ENCODE data around the gene RXFP1.
"Not testable (repeated sequence)": the region's sequence is repeated elsewhere in the genome, so short reads cannot be mapped to it uniquely, and the experiment has no call there.

Gene RXFP1

DNA sequence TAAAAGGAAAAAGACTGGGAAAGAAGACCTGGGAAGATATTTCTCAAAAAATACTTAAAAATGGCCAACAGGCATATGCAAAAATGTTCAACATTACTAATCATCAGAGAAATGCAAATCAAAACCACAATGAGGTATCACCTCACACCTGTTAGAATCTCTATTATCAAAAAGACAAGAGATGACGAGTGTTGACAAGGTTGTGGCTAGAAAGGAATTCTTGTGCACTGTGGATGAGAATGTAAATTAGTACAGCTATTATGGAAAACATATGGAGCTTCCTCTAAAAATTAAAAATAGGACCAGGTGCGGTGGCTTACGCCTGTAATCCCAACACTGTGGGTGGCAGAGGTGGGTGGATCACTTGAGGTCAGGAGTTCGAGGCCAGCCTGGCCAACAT, 100.0 kb downstream of the RXFP1 start:
- DNase-seq: no peak

DNA sequence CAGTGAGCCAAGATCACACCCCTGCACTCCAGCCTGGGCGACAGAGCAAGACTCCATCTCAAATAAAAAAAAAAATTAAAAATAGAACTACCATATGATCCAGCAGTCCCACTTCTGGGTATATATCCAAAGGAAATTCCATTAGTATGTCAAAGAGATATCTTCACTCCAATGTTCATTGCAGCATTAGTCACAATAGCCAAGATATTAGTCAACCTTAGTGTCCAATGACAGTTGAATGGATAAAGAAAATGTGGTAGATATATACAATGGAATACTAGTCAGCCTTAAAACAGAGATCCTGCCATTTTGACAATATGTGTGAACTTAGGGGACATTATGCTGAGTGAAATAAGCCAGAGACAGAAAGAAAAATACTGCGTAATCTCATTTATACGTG, 100.6 kb downstream of the RXFP1 start:
- DNase-seq: no peak

DNA sequence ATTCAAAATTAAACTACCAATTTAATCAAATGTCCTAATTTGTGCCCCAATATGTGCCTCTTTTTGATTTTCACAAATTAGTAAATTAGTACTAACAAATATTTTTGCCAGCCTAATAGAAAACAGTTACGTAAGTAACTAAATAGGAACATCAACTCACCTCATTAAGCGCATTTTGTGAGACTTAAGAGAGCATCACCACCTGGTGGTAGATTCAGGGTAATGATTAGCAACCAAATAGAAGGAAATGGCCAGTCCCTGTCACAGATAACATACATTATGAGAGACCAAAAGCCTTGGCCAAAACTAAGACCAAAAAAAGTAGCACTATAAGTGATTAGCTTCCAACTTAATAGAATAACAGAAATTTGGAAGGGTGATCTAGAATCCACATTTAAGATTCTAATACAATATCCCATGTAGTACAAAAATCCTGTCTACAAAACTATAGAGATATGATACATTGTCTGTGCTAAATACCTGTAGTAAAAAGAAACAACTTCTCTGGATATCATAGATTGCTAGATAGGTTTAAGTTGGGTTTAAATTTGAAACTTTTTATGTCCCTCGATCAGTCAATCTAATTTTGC, 103.3 kb downstream of the RXFP1 start:
- DNase-seq: peak; percentile 36

DNA sequence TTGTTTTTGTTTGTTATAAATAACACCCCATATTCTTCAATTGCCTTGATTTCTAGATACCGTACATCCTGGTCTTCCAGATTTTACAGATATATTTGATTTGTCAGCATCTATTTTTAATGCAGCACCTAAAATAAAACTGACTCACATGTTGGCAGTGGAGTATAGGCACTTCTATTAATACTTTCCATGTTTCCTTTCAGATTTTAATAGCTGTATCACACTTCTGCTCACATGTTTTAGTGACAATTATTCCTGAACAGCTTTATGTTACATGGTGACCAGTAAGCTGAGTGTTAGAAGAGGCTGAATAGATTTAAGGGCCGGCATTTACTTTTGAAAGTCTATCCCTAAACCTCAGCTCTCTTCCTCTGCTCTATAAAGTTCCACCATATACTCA, 103.9 kb downstream of the RXFP1 start:
- DNase-seq: no peak

DNA sequence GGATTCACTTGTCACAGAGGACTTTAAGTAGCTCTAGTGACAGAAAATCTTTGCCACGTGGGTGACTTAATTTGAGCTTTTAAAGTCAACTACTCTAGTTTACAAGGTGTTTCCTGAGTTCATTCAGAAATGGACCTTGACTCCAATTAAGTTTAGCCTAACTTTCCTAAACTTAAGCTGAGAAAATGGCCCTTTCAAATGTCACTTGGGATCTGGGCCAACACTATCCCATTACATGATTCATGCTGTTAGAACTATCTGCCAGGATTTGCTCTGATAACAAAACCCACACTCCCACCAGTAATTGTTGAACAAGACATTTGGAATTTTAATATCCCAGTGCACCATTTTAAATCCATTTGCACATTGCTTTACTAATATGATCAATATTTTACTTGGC, 109.2 kb downstream of the RXFP1 start:
- no peak for DNase-seq

DNA sequence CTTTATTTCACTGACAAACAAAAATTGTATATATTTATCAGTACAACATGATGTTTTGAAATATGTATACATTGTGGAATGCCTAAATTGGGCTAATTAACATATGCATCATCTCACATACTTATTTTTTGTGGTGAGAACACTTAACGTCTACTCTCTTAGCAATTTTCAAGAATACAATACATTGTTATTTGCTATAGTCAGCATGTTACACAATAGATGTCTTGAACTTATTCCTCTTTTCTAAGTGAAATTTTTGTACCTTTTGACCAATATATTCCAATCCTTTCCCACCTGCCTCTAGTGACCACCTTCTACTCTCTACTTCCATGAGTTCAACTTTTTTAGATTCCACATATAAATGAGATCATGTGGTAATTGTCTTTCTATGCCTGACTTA, 114.9 kb downstream of the RXFP1 start:
- no peak for DNase-seq

DNA sequence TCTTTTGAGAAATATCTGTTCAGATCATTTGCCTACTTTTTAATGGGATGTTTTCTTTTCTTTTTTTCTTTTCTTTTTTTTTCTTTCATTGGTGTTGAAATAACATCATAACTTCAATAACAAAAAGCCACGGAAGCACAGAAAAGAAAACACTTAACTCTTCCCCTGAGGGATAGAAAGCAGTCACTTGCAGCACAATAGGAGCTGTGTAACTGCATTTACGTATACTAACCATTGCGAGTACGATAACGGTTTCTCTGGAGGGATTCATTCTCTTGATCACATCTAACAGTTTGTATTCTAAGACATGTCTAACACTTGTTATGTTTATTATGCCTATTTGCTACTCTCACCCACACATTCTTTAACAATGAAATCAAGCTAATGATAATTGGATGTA, 122.7 kb downstream of the RXFP1 start:
- DNase-seq: no peak

DNA sequence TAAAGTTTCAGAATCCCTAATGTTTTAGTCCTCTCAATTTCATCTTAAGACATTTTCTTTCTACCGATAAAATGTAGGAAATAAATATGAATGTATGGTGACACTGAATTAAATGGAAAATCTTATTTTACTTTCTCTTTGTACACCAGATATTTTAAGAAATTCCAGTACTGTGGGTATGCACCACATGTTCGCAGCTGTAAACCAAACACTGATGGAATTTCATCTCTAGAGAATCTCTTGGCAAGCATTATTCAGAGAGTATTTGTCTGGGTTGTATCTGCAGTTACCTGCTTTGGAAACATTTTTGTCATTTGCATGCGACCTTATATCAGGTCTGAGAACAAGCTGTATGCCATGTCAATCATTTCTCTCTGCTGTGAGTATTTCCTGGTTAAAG, 123.1 kb downstream of the RXFP1 start:
- no peak for DNase-seq

DNA sequence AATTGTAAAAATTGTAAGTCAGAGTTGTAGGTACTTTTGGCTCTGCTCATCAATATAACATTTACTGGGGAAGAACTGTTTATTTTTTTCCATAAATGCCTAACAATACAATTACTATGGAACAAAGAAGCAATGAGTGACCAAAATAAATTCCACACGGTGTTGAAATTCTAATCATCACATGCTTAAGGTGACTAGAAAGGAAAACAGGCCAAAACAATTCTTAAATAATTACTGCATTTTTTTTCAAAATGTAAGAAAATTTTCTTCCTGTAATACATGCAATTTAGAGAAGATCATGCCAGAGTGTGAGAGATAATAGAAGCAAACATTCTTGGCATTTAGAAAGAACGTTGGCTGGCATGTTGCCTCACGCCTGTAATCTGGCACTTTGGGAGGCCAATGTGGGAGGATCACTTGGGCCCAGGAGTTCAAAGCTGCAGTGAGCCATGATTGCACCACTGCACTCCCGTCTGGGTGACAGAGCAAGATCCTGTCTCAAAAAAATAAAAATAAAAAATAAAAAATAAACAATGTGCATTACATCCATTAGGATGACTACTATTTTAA, 127.5 kb downstream of the RXFP1 start:
- no peak for DNase-seq

DNA sequence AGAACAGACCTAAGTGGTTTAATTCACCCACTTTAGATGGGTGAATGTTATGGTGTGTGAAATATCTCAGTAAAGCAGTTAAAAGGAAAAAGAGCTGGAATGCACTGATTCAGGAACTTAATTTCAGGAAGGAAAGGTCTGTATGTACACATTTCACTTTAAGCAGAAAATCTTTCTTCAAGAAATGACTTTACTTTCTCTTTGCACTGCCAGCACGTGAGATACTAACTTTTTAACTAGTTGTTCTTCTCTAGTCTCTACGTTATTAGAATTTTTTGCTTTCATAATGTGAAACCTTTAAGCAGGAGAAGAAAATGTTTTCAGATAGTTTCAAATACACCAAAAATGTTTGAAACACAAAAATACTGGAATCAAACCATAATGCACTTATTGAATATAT, 131.2 kb downstream of the RXFP1 start:
- DNase-seq: no peak

DNA sequence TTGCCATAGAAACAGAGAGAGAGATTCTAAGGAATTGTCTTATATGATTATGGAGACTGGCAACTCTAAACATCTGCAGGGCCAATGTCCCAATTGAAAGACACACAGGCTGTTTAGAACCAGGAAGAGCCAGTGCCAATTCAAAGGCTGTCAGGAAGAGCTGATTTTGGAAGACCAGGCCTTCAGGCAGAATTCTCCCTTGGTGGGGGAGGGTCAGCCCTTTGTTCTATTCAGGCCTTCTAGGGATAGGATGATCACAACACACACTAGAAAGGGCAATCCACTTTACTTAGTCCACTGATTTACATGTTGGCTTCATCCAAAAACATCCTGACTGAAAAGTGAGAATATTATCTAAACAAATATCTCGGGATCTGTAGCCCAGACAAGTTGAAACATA, 134.8 kb downstream of the RXFP1 start:
- no peak for DNase-seq

DNA sequence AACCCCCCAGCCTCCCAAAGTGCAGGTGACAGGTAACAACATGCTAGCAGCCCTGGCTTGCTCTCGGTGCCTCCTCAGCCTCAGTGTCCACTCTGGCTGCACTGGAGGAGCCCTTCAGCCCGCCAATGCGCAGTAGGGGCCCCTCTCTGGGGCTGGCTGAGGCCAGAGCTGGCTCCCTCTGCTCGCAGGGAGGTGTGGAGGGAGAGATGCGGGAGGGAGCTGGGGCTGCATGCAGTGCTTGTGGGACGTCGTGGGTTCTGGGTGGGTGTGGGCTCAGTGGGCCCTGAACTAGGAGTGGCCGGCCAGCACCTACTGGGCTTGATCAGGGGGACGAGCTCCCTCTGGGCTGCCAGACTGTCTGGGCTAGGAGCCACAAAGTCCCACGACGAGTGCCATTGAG, 135.6 kb downstream of the RXFP1 start:
- DNase-seq: no peak

DNA sequence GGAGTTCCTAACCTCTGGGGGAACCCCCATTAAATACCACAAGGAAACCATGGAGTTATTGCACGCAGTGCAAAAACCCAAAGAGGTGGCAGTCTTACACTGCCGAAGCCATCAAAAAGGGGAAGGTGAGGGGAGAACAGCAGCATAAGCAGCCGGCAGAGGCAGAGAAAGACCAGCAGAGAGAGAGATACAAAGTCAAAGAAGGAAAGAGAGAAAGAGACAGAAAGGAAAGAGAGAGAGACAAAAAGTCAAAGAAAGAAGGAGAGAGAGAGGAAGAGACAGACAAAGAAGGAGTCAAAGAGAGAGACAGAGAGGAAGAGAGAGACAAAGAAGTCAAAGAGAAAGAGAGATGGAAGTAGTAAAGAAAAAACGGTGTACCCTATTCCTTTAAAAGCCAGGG, 141.6 kb downstream of the RXFP1 start:
- DNase-seq: not testable (repeated sequence)

DNA sequence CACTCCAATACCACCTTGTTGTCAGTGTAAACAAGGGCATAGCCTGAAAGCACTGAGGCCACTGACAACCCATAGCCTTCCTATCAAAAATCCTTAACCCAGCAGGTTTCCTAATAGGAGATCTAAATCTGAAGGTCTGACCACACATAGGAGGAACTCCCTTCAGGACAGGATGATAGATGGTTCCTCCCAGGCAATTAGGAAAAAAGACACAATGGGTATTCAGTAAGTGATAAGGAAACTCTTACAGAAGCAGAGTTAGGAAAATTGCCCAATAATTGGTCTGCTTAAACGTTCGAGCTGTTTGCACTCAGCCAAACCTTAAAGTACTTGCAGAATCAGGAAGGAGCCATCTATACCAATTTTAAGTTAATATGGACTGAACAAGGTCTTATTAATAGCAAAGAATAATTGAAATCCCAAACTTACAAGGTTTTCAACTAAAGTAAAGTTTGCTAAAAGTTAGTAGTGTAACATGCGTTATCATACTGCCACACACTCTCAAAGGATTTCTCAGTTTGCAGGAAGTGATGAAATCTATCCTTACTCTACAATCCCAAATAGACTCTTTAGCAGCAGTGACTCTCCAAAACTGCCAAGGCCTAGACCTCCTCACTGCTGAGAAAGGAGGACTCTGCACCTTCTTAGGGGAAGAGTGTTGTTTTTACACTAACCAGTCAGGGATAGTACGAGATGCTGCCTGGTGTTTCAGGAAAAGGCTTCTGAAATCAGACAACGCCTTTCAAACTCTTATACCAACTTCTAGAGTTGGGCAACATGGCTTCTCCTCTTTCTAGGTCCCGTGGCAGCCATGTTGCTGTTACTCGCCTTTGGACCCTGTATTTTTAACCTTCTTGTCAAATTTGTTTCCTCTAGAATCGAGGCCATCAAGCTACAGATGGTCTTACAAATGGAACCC, 142.3 kb downstream of the RXFP1 start:
- not testable (repeated sequence) for DNase-seq

DNA sequence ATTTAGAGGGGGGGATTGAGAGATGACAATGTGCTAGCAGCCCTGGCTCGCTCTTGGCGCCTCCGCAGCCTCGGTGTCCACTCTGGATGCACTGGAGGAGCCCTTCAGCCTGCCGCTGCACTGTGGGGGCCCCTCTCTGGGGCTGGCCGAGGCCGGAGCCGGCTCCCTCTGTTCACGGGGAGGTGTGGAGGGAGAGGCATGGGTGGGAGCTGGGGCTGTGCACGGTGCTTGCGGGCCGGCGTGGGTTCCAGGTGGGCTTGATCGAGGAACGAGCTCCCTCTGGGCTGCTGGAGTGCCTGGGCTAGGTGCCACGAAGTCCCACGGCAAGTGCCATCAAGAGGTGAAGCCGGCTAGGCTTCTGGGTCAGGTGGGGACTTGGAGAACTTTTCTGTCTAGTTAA, 143.1 kb downstream of the RXFP1 start:
- no peak for DNase-seq

DNA sequence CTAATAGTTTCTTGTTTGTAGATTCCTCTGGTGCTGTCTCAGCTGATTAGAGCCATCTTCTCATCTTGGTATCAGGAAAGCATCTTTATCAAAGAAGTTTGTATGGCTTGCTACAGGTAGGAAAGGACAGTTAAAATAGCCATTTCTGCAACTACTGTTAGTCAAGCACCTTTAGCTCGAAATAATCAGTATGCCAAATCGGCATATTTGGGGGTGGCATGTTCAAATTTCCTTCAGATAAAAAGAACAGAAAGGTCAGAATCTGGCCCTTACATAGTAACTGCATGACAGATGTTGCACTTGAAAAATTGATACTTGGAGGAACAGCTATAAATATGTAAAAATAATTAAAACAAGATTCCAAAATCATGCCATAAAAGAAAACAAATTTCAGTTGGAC, 145.2 kb downstream of the RXFP1 start:
- DNase-seq: no peak

DNA sequence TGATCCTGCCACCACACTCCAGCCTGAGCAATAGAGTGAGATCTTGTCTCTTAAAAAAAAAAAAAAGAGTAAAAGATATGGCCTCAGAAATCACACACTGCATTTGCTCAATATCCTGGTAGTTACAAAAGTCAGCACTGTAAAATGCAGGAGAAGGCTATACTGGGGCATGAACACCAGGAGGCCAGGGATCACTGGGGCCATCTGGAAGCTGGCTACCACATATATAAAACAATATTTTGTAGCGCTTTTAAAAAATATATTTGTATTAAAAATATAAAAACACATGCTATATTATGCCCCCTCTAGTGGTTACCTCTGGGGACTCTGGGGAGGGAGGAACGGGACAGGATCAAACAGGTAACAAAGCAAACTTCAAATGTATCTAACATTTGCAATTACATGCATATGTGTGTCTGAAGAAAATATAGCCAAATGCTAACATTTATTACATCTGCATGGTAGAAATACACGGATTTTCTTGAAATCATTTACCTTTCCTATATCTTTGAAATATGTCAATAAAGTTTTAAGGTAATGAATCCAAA, 146.0 kb downstream of the RXFP1 start:
- peak; percentile 41 for DNase-seq

DNA sequence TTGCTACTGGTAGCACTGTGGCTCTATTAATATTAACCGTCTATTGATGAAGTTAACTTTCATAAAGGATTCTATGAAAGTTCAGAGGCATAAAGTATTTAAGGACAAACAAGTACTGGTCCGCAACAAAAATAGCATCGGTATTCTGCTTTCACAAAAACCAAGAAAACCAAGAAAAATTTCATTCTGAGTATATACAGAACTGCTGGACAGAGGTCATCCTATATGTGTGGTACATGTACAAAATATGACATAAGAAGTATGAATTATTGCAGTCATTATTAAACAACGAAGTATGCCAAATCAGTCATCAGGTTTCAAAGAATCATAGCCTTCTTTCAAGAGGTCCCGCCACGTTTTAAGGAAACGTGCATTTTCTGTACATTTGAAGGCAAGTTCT, 147.6 kb downstream of the RXFP1 start:
- no peak for DNase-seq

DNA sequence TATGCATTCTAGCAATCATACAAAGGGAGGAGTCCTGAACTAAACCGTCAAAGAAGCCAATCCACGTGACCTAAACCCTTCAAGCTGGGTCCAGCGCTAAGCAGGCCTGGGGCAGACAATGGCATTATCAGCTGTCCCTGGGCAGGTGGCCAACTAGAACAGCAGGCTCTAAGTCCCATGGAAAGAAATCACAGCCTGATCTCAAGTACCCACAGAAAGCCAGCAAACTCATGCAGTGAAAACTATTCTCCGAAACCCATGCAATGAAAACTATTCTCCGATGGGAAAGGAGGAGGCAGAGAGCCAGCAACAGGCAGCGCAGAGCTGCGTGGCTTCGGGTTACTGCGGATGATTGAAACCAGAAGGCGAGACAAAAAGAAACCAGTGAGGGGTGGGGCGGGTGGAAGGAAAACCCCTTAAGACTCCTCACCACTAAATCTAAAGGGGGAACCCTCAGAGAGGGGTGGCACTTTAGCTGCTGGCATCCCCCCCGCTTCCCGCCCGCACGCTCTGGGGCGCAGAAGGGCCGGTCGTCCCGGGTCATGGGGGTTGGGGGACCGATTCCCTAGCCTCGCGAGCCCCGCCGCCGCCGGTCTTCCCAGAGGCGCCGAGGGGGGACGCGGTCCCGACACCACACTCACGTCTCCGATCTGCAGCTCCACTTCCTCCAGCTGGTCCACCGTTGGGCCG, 149.4 kb downstream of the RXFP1 start:
- DNase-seq: peak; percentile 67

DNA sequence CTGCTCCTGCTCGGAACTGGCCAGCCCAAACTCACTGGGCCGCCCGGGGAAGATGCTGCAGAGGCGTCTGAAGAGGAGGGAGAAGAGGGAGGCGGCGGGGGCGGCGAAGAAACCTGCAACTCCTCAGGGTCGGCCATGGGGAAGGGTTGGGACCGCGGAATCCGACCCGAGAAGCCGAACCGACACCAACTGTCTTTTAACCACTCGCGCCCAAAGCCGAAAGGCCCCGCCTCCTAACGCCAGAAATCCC, 149.9 kb downstream of the RXFP1 start, which contains the start of gene C4orf46:
Gene C4orf46 (minus strand): TSS at position 223 of the 250 bp plus-strand sequence. CDS start 86 bp downstream, at position 137.
- DNase-seq: no peak

DNA sequence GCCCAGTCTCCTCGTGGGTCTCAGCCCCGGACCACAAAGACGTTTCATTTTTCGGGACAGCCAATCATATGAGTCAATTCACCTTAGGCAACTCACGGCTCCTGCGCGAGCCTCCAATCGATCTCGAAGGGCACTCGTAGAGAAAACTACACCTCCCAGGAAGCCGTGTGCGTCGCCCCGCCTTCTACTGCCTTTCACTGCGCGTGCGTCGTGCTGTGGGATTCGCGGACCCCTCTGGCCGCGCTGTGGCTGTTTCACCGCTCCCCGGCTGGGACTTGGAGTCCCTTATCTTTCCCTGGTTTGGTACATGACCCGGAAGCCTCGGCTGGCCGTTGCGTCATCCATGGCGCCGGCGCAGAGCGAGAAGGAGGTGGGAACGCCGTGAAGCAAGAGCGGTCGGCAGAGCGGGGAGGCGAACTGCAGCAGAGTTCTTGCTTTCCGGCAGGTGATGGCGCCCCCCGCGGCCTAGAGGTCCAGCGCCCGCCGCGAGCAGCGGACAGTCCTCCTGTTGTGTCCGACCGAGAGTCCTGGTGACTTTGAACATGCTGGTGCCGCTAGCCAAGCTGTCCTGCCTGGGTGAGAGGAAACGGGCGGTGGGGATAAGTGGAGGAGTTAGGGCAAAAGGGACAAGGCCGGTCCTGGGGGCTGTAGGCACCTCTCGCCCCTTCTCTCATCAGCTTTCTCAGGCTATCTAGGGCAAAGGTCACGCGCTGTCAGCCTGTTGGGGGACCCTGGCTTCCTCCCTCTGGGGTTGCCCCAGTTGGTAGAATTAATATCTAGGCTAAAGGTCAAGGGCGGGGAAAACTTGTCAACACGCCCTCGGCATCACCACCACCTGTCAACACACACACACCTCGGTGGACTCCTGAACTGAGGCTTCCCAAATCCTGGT, 150.5 kb downstream of the RXFP1 start, which contains the start of gene ETFDH:
Gene ETFDH (plus strand): TSS at position 382 of the 892 bp plus-strand sequence. CDS start 161 bp downstream, at position 543.
- DNase-seq: peak; percentile 99

DNA sequence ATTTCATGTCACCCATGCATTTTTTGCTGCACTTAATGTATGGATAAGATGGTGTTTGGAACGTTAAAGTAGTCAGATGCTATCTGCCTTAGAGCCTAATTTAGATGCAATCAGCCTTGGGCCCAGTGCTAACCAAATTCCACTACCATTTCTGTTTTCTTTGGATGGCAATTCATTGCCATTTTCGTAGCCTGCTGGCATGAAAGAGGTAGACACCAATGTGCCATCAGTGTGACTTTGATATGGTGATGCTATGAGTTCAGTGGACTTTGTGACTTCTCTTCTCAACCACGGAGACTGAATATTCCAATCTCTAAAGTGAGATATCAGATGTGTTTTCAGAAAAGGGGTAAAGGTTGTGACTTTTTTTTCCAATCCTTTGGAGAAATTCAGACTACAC, 152.0 kb downstream of the RXFP1 start:
- no peak for DNase-seq
